HG03342 (cell line): ENCODE measurements around the gene GCAT.
A peak's percentile ranks its signal among the peaks of the same experiment; 100 is the strongest.

ENCODE experiments used
- ATAC-seq: cut with Tn5 transposase; IDR thresholded peaks from one replicate; pipeline ENCODE4 v1.9.1; 2021; ENCODE audit warnings: mild to moderate bottlenecking, moderate library complexity; ENCODE audit not compliant: unreplicated experiment

Gene GCAT

GRCh38 chr22:37831472-37831871, 23.7 kb downstream of the GCAT start:
- ATAC-seq = no peak

GRCh38 chr22:37832022-37832857, 24.5 kb downstream of the GCAT start:
- ATAC-seq = no peak

- ATAC-seq = no peak
Observed at GRCh38 chr22:37842015-37842793, 34.5 kb downstream of the GCAT start.

GRCh38 chr22:37843741-37844089, 36.0 kb downstream of the GCAT start:
- peak; percentile 38 for ATAC-seq

- ATAC-seq = no peak
Observed at GRCh38 chr22:37844904-37845329, 37.2 kb downstream of the GCAT start.

- no peak for ATAC-seq
Observed at GRCh38 chr22:37846433-37846832, 38.7 kb downstream of the GCAT start.

GRCh38 chr22:37848587-37849088, 40.9 kb downstream of the GCAT start:
- no peak for ATAC-seq

GRCh38 chr22:37849089-37849751, 41.5 kb downstream of the GCAT start, which contains the start of gene EIF3L:
Gene EIF3L (plus strand): TSS chr22:37849419. CDS start chr22:37849450, 31 bp downstream.
- ATAC-seq = peak; percentile 48

GRCh38 chr22:37850801-37851200, 43.1 kb downstream of the GCAT start:
- ATAC-seq = no peak

- no peak for ATAC-seq
Observed at GRCh38 chr22:37852418-37852817, 44.7 kb downstream of the GCAT start.

GRCh38 chr22:37854946-37855345, 47.2 kb downstream of the GCAT start:
- ATAC-seq = no peak

GRCh38 chr22:37855462-37855861, 47.7 kb downstream of the GCAT start:
- no peak for ATAC-seq

GRCh38 chr22:37860796-37861421, 53.2 kb downstream of the GCAT start:
- no peak for ATAC-seq

GRCh38 chr22:37862570-37863325, 55.0 kb downstream of the GCAT start:
- ATAC-seq = no peak

- no peak for ATAC-seq
Observed at GRCh38 chr22:37865510-37865909, 57.8 kb downstream of the GCAT start.
